ENCODE results near the gene KRTAP5-1.
"Not testable (repeated sequence)": the region's sequence is repeated elsewhere in the genome, so short reads cannot be mapped to it uniquely, and the experiment has no call there.

The KRTAP5-1 gene

DNA sequence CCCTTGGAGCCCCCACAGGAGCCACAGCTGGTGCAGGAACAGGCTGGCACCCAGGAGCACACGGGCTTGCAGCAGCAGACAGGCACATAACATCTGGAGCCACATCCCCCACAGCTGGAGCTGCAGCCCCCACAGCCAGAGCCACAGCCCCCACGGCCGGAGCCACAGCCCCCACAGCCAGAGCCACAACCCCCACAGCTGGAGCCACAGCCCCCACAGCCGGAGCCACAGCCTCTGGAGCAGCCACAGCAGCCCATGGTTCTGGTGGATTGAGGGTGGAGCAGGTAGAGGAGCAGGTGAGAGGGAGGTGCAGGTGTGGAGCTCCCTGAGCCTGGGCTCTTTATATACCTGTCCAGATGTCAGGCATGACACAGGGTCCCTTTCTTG is 12.9 kb upstream of the KRTAP5-1 start, which contains the start of gene KRTAP5-2:
TSS of gene KRTAP5-2 (minus strand) at position 301 of the 387 bp plus-strand sequence. CDS start at position 257, 44 bp downstream.
- Histone ChIP-seq H3K27me3 (no peaks in the 10 kb centered on the region), H3K36me3 (no peaks in the 10 kb centered on the region), H3K4me1 (no peaks in the 10 kb centered on the region), H3K9me3 (no peaks in the 10 kb centered on the region), H3K4me3 (ENCODE audit: low read depth, low read length) (no peak within 1 kb of the TSS)
- no peak for DNase-seq
- TF ChIP-seq, protein P1, sequence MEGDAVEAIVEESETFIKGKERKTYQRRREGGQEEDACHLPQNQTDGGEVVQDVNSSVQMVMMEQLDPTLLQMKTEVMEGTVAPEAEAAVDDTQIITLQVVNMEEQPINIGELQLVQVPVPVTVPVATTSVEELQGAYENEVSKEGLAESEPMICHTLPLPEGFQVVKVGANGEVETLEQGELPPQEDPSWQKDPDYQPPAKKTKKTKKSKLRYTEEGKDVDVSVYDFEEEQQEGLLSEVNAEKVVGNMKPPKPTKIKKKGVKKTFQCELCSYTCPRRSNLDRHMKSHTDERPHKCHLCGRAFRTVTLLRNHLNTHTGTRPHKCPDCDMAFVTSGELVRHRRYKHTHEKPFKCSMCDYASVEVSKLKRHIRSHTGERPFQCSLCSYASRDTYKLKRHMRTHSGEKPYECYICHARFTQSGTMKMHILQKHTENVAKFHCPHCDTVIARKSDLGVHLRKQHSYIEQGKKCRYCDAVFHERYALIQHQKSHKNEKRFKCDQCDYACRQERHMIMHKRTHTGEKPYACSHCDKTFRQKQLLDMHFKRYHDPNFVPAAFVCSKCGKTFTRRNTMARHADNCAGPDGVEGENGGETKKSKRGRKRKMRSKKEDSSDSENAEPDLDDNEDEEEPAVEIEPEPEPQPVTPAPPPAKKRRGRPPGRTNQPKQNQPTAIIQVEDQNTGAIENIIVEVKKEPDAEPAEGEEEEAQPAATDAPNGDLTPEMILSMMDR (IDR thresholded peaks at IDR 0.05; ENCODE audit: low read depth, low read length): no peak

DNA sequence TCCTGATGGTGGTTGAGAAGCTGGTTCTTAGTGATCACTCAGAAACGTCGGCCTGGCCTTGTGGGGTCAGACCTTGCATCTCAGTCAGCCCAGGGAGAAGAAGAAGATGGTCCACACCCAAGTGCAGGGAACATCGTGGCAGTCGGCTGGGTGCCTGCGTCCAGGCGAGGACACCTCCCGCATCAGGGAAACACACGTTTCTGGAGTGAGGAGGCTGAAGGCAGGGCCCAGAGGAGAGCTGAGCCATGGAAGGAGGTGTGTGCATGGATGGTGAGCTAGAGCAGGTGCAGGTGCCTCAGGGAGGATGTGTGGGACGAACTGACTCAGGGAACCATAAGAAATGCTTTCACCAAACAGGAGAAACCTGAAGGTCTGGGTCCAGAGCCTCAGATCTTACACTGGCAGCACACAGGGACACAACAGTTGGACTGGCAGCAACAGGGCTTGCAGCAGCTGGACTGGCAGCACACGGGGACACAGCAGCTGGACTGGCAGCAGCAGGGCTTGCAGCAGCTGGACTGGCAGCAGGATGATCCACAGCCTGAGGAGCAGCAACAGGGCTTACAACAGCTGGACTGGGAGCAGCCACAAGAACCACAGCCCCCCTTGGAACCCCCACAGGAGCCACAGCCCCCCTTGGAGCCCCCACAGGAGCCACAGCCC is 12.4 kb upstream of the KRTAP5-1 start:
- TF ChIP-seq, protein P1 (IDR thresholded peaks at IDR 0.05; ENCODE audit: low read depth, low read length): no peak
- H3K9me3 ChIP-seq: no peaks in the 10 kb centered on the region
- no peaks in the 10 kb centered on the region for H3K4me1 ChIP-seq
- H3K4me3 ChIP-seq (ENCODE audit: low read depth, low read length): no peak overlapping the region
- H3K27me3 ChIP-seq: no peaks in the 10 kb centered on the region
- no peaks in the 10 kb centered on the region for H3K36me3 ChIP-seq
- DNase-seq: no peak

DNA sequence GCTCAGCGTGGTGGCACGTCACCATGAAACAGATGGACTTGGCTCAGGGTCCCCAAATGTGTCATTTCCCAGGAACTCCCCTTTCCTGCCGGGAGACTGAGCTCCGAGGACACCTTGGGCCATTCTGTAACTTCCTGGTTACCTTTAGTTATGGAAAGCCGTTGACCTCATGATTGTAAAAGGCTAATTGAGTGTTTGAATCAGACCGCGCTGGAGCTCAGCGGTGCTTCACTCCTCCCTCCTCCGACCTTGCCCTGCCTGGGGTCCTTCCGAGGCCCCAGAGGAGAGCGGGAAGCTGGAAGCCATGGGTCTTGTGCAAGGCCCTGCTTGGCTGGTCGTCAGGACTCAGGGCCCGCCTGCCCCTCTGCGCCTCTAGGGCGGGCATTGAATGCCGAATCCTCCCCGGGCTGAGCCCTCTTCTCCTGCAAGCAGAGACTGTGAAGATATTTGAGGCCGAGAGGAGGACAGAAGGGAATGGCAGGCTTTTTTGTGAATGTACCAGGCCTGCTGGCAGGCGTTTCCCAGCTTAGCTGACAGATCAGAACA is 11.6 kb upstream of the KRTAP5-1 start:
- not testable (repeated sequence) for H3K4me3 ChIP-seq (ENCODE audit: low read depth, low read length); H3K4me1 ChIP-seq; H3K36me3 ChIP-seq; H3K9me3 ChIP-seq; H3K27me3 ChIP-seq; DNase-seq

DNA sequence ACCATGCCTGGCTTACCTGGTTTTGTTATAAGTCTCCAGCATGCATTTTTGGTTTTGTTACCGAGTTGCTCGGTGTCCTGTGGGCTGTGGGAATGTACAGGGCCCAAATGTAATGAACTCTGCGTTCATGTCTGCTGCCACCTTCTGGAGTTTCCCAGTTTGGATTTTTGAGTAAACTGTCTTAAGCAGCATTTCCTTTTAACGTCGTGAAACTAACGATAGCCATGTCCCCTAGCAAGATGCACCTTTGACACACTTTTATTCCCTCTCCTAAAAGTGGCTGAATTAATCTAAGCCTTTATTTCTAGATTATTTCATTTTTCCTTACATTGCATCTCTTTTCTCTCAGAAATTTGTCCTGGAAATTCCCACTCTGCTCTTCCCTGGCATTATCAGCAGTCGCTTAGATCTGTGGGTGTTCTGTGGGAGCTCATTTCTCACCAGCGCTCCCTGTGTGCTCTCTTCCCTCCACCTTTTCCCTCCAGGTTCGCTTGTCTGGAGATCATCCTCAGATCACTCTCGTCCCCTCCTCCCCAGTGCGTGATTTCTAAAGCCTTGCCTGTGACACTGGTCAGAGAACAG is 11.0 kb upstream of the KRTAP5-1 start:
- not testable (repeated sequence) for H3K9me3 ChIP-seq; H3K4me3 ChIP-seq (ENCODE audit: low read depth, low read length); DNase-seq; H3K36me3 ChIP-seq; H3K4me1 ChIP-seq; H3K27me3 ChIP-seq

DNA sequence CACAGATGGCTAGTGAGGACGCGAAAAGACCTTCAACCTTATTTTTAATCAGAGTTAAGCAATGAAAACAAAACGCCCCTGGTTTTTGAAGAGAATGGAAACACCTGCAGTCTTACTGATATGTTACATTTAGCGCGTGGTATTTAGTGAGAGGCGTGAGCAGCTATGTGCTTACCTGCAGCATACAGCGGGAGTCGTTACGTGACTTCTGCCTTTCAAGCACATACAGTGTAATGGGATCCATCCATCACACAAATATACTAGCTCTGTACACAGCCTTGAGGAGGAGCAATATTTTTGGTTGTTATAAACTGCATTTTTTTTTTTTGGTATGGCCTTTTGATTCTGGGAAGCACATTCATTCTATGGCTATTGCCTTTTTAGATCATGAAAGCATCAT is 7.5 kb upstream of the KRTAP5-1 start:
- no peak for DNase-seq
- H3K9me3 ChIP-seq: no peaks in the 10 kb centered on the region

DNA sequence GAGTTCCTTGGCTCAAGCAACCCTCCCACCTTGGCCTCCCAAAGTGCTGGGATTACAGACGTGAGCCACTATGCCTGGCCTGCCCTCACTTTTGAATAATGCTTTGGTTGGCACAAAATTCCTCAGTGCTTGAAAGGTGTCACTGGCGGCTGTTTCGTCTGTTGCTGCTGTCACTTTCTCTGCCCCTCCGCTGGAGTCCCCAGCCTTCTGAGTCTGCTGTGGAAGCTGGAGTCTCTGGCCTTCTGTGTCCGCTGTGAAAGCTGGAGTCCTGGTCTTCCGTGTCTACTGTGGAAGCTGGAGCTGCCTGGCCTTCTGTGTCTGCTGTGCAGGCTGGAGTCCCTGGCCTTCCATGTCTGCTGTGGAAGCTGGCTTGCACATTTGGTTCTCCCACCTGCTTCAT is 4.9 kb upstream of the KRTAP5-1 start:
- DNase-seq: no peak

More for the DNA sequence above, 7.5 kb upstream of the KRTAP5-1 start:
- no peak overlapping the region for H3K4me3 ChIP-seq (ENCODE audit: low read depth, low read length)
- TF ChIP-seq, protein P1 (IDR thresholded peaks at IDR 0.05; ENCODE audit: low read depth, low read length): no peak
- H3K36me3 ChIP-seq: no peaks in the 10 kb centered on the region
- H3K4me1 ChIP-seq: no peaks in the 10 kb centered on the region
- no peaks in the 10 kb centered on the region for H3K27me3 ChIP-seq

DNA sequence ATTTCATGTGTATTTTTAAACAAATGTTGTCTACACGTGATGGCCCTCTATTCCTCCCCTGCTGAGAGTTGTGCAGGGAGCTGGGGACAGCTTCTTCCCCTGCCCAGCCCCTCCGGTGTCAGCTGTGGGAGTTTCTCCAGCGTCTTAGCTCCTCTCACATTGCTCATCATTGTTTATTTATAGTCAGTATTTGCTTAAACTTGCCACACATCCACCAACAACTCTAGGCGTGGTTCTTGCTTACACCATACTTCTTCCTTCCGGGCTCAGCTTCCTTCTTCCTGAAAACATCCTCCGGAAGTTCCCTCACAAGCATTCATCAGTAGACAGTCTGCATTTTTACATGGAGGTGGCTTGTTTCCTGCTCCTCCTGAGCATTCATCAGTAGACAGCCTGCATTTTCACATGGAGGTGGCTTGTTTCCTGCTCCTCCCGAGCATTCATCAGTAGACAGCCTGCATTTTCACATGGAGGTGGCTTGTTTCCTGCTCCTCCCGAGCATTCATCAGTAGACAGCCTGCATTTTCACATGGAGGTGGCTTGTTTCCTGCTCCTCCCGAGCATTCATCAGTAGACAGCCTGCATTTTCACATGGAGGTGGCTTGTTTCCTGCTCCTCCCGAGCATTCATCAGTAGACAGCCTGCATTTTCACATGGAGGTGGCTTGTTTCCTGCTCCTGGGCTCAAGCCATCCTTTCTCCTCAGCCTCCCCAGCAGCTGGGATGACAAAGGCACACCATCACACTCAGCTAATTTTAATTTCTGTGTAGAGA is 4.3 kb upstream of the KRTAP5-1 start:
- DNase-seq; H3K27me3 ChIP-seq; H3K4me1 ChIP-seq; H3K4me3 ChIP-seq (ENCODE audit: low read depth, low read length); H3K9me3 ChIP-seq; H3K36me3 ChIP-seq: not testable (repeated sequence)

More for the DNA sequence above, 4.9 kb upstream of the KRTAP5-1 start:
- Histone ChIP-seq H3K4me3 (ENCODE audit: low read depth, low read length) (no peak overlapping the region), H3K27me3 (no peaks in the 10 kb centered on the region), H3K36me3 (no peaks in the 10 kb centered on the region), H3K9me3 (no peaks in the 10 kb centered on the region), H3K4me1 (no peaks in the 10 kb centered on the region)
- TF ChIP-seq, protein P1 (IDR thresholded peaks at IDR 0.05; ENCODE audit: low read depth, low read length): no peak
